ENCODE data around the gene PCSK5. TPM values are rescaled to one million over a fixed set of nuclear protein-coding genes. Genes with fewer than 3 reads are reported as not detected.

Gene PCSK5
- total and polyA plus RNA-seq, 2 donors (not counting 3 experiments of a cell fraction or from before 2014, with no cell fraction given): 2.6 to 4.8 TPM

GRCh38 chr9:76246680-76247079, 356.2 kb downstream of the PCSK5 start:
- Histone ChIP-seq H3K4me3 (replicated peaks in 1 of 3; ENCODE audit: insufficient read depth in 1 of 3, low read depth in 1 of 3, low read length in 3 of 3) (no peak overlapping the region), H3K27me3 (ENCODE audit: control insufficient read depth in 2 of 2, insufficient read depth in 2 of 2, low read length in 2 of 2) (no peaks in the 10 kb centered on the region), H4K20me1 (replicated peaks; ENCODE audit: control insufficient read depth, extremely low read depth, insufficient read depth, low read length) (no peaks in the 10 kb centered on the region), H3K27ac (ENCODE audit: insufficient read depth, low read depth, low read length) (no peak overlapping the region), H3K9ac (replicated peaks; ENCODE audit: extremely low read depth, insufficient read depth, low read length) (no peak overlapping the region), H2AFZ (ENCODE audit: low read depth, low read length) (no peak overlapping the region), H3K4me2 (ENCODE audit: insufficient read depth, low read length) (no peak overlapping the region), H3K4me1 (ENCODE audit: control insufficient read depth, extremely low read depth, insufficient read depth, low read length) (no peaks in the 10 kb centered on the region), H3K9me1 (replicated peaks; ENCODE audit: control insufficient read depth, extremely low read depth, insufficient read depth, low read length) (no peaks in the 10 kb centered on the region), H3K79me2 (ENCODE audit: control insufficient read depth, insufficient read depth, low read length) (no peaks in the 10 kb centered on the region), H3K36me3 (ENCODE audit: control insufficient read depth in 2 of 2, extremely low read depth in 1 of 2, insufficient read depth in 2 of 2, low read length in 2 of 2) (no peaks in the 10 kb centered on the region), H3K9me3 (replicated peaks; ENCODE audit: control insufficient read depth, insufficient read depth, low read length) (no peaks in the 10 kb centered on the region)
- ChIA-PET CTCF (no interaction called here), POLR2A (no interaction called here)
- no peak for DNase-seq (ENCODE audit: low read depth, low spot score)
- dilution Hi-C loops (cut with MboI; ENCODE audit: extremely low pct_ligation_motif_present, low sequenced_read_pairs): no loop called here
- intact Hi-C loops (cut with micrococcal nuclease): no loop called here
- no TSS peak for BruUV-seq (replicated peaks)
- no peak for FAIRE-seq
- no peak for TF ChIP-seq JUN (IDR thresholded peaks at IDR 0.05; ENCODE audit: borderline replicate concordance, insufficient read depth, insufficient read length, low read depth)
- no peak for TF ChIP-seq FOS (IDR thresholded peaks at IDR 0.05; ENCODE audit: borderline replicate concordance, insufficient read depth, low read length)
- no peak for TF ChIP-seq POLR2A (IDR thresholded peaks at IDR 0.05; ENCODE audit: low read depth, low read length)
- TF ChIP-seq CTCF (IDR thresholded peaks at IDR 0.05; ENCODE audit: extremely low read depth in 1 of 2, insufficient read depth in 1 of 2, low read depth in 1 of 2, low read length in 2 of 2): no peak
- no peak for TF ChIP-seq POLR2AphosphoS5 (IDR thresholded peaks at IDR 0.05; ENCODE audit: insufficient read depth, low read depth, low read length)
- no peak for TF ChIP-seq EZH2 (IDR thresholded peaks at IDR 0.05; ENCODE audit: borderline replicate concordance, low read depth, low read length, severe bottlenecking)

GRCh38 chr9:76247426-76247825, 357.0 kb downstream of the PCSK5 start:
- dilution Hi-C loops (cut with MboI; ENCODE audit: extremely low pct_ligation_motif_present, low sequenced_read_pairs): no loop called here

More at GRCh38 chr9:76247426-76247825, 357.0 kb downstream of the PCSK5 start:
- H3K4me3 ChIP-seq (replicated peaks in 1 of 3; ENCODE audit: insufficient read depth in 1 of 3, low read depth in 1 of 3, low read length in 3 of 3): no peak overlapping the region
- FAIRE-seq: no peak
- ChIA-PET CTCF (no interaction called here), POLR2A (no interaction called here)
- no peak overlapping the region for H3K27ac ChIP-seq (ENCODE audit: insufficient read depth, low read depth, low read length)
- H3K9ac ChIP-seq (replicated peaks; ENCODE audit: extremely low read depth, insufficient read depth, low read length): no peak overlapping the region
- H3K9me1 ChIP-seq (replicated peaks; ENCODE audit: control insufficient read depth, extremely low read depth, insufficient read depth, low read length): no peaks in the 10 kb centered on the region
- no peaks in the 10 kb centered on the region for H3K36me3 ChIP-seq (ENCODE audit: control insufficient read depth in 2 of 2, extremely low read depth in 1 of 2, insufficient read depth in 2 of 2, low read length in 2 of 2)
- H4K20me1 ChIP-seq (replicated peaks; ENCODE audit: control insufficient read depth, extremely low read depth, insufficient read depth, low read length): no peaks in the 10 kb centered on the region
- H3K4me2 ChIP-seq (ENCODE audit: insufficient read depth, low read length): no peak overlapping the region
- no peaks in the 10 kb centered on the region for H3K27me3 ChIP-seq (ENCODE audit: control insufficient read depth in 2 of 2, insufficient read depth in 2 of 2, low read length in 2 of 2)
- no peaks in the 10 kb centered on the region for H3K79me2 ChIP-seq (ENCODE audit: control insufficient read depth, insufficient read depth, low read length)
- no TSS peak for BruUV-seq (replicated peaks)
- no peak overlapping the region for H2AFZ ChIP-seq (ENCODE audit: low read depth, low read length)
- DNase-seq (ENCODE audit: low read depth, low spot score): no peak
- no peak for TF ChIP-seq POLR2A (IDR thresholded peaks at IDR 0.05; ENCODE audit: low read depth, low read length)
- TF ChIP-seq FOS (IDR thresholded peaks at IDR 0.05; ENCODE audit: borderline replicate concordance, insufficient read depth, low read length): no peak
- no peak for TF ChIP-seq JUN (IDR thresholded peaks at IDR 0.05; ENCODE audit: borderline replicate concordance, insufficient read depth, insufficient read length, low read depth)
- no peak for TF ChIP-seq CTCF (IDR thresholded peaks at IDR 0.05; ENCODE audit: extremely low read depth in 1 of 2, insufficient read depth in 1 of 2, low read depth in 1 of 2, low read length in 2 of 2)
- TF ChIP-seq MAX (IDR thresholded peaks at IDR 0.05; ENCODE audit: insufficient read depth, insufficient read length): no peak
- no peak for TF ChIP-seq MYC (IDR thresholded peaks at IDR 0.05; ENCODE audit: low read depth, low read length)
- TF ChIP-seq GATA2 (IDR thresholded peaks at IDR 0.05; ENCODE audit: insufficient read depth, insufficient read length, low read depth, low read length): no peak
- TF ChIP-seq EZH2 (IDR thresholded peaks at IDR 0.05; ENCODE audit: borderline replicate concordance, low read depth, low read length, severe bottlenecking): no peak
- TF ChIP-seq POLR2AphosphoS5 (IDR thresholded peaks at IDR 0.05; ENCODE audit: insufficient read depth, low read depth, low read length): no peak
- H3K4me1 ChIP-seq (ENCODE audit: control insufficient read depth, extremely low read depth, insufficient read depth, low read length): no peaks in the 10 kb centered on the region
- intact Hi-C loops (cut with micrococcal nuclease): no loop called here
- H3K9me3 ChIP-seq (replicated peaks; ENCODE audit: control insufficient read depth, insufficient read depth, low read length): no peaks in the 10 kb centered on the region
